Activated T-cell treated with anti-CD3 and anti-CD28 coated beads, Interleukin-2, amount 50 U/mL, for 24 hours (primary cell): Measurements from ENCODE around the gene USP25.

Experiments used
- DNase-seq: peaks from one replicate; pipeline ENCODE4 v3.0.0-alpha.2; 2020
- H3K27ac Mint-ChIP-seq: 2 replicates; pipeline ENCODE4 v1.8.0; 2020; ENCODE audit warnings: mild to moderate bottlenecking, mixed read lengths
- H3K27me3 Mint-ChIP-seq: 2 replicates; pipeline ENCODE4 v1.8.0; 2020; ENCODE audit warnings: mixed read lengths
- H3K36me3 Mint-ChIP-seq: 2 replicates; pipeline ENCODE4 v1.8.0; 2020; ENCODE audit warnings: low read depth, mixed read lengths
- H3K4me1 Mint-ChIP-seq: 2 replicates; pipeline ENCODE4 v1.8.0; 2020; ENCODE audit warnings: low read depth, mixed read lengths
- H3K4me3 Mint-ChIP-seq: 2 replicates; pipeline ENCODE4 v1.8.0; 2020; ENCODE audit warnings: mild to moderate bottlenecking, moderate library complexity, mixed read lengths
- H3K9me3 Mint-ChIP-seq: 2 replicates; pipeline ENCODE4 v1.8.0; 2020; ENCODE audit warnings: mixed read lengths

The USP25 gene

GRCh38 chr21:15763359-15763758 lies 33.6 kb downstream of the USP25 start:
- Mint-ChIP-seq H3K27ac (peak overlapping the region; percentile 33), H3K9me3 (peaks cover 10% of the 10 kb centered on the region), H3K4me3 (no peak overlapping the region), H3K27me3 (no peaks in the 10 kb centered on the region), H3K4me1 (peaks cover 69% of the 10 kb centered on the region), H3K36me3 (peaks cover 70% of the 10 kb centered on the region)
- no peak for DNase-seq

GRCh38 chr21:15764878-15765277 lies 35.1 kb downstream of the USP25 start:
- Mint-ChIP-seq H3K36me3 (peaks cover 77% of the 10 kb centered on the region), H3K9me3 (peaks cover 10% of the 10 kb centered on the region), H3K4me3 (no peak overlapping the region), H3K4me1 (peaks cover 70% of the 10 kb centered on the region), H3K27me3 (no peaks in the 10 kb centered on the region), H3K27ac (no peak overlapping the region)
- DNase-seq, result no peak

GRCh38 chr21:15766952-15767603 lies 37.3 kb downstream of the USP25 start:
- H3K4me3 Mint-ChIP-seq, result no peak overlapping the region
- no peaks in the 10 kb centered on the region for H3K27me3 Mint-ChIP-seq
- no peak for DNase-seq
- H3K9me3 Mint-ChIP-seq, result peaks cover 6% of the 10 kb centered on the region
- no peak overlapping the region for H3K27ac Mint-ChIP-seq
- H3K36me3 Mint-ChIP-seq, result peaks cover 87% of the 10 kb centered on the region
- H3K4me1 Mint-ChIP-seq, result peaks cover 69% of the 10 kb centered on the region

GRCh38 chr21:15768045-15768601 lies 38.3 kb downstream of the USP25 start:
- H3K36me3 Mint-ChIP-seq, result peaks cover 87% of the 10 kb centered on the region
- no peaks in the 10 kb centered on the region for H3K27me3 Mint-ChIP-seq
- peaks cover 62% of the 10 kb centered on the region for H3K4me1 Mint-ChIP-seq
- no peak overlapping the region for H3K27ac Mint-ChIP-seq
- no peak for DNase-seq
- H3K9me3 Mint-ChIP-seq, result peaks cover 2% of the 10 kb centered on the region
- H3K4me3 Mint-ChIP-seq, result no peak overlapping the region

- H3K4me1 Mint-ChIP-seq, result peaks cover 60% of the 10 kb centered on the region
- H3K9me3 Mint-ChIP-seq, result no peaks in the 10 kb centered on the region
- no peak for DNase-seq
- H3K27ac Mint-ChIP-seq, result no peak overlapping the region
- peaks cover 90% of the 10 kb centered on the region for H3K36me3 Mint-ChIP-seq
- H3K27me3 Mint-ChIP-seq, result no peaks in the 10 kb centered on the region
- H3K4me3 Mint-ChIP-seq, result no peak overlapping the region
Observed at GRCh38 chr21:15768853-15769252, 39.1 kb downstream of the USP25 start.

- H3K4me3 Mint-ChIP-seq, result no peak overlapping the region
- no peaks in the 10 kb centered on the region for H3K27me3 Mint-ChIP-seq
- H3K36me3 Mint-ChIP-seq, result peaks cover 83% of the 10 kb centered on the region
- peaks cover 59% of the 10 kb centered on the region for H3K4me1 Mint-ChIP-seq
- no peaks in the 10 kb centered on the region for H3K9me3 Mint-ChIP-seq
- no peak overlapping the region for H3K27ac Mint-ChIP-seq
- DNase-seq, result no peak
Observed at GRCh38 chr21:15771311-15771710, 41.5 kb downstream of the USP25 start.

- H3K4me1 Mint-ChIP-seq, result peaks cover 56% of the 10 kb centered on the region
- no peak for DNase-seq
Observed at GRCh38 chr21:15772654-15773053, 42.9 kb downstream of the USP25 start.

GRCh38 chr21:15774590-15774989 lies 44.8 kb downstream of the USP25 start:
- peaks cover 42% of the 10 kb centered on the region for H3K4me1 Mint-ChIP-seq
- H3K27ac Mint-ChIP-seq, result no peak overlapping the region
- no peak overlapping the region for H3K4me3 Mint-ChIP-seq
- no peaks in the 10 kb centered on the region for H3K27me3 Mint-ChIP-seq
- peaks cover 64% of the 10 kb centered on the region for H3K36me3 Mint-ChIP-seq
- H3K9me3 Mint-ChIP-seq, result no peaks in the 10 kb centered on the region
- DNase-seq, result no peak

More at GRCh38 chr21:15772654-15773053, 42.9 kb downstream of the USP25 start:
- peaks cover 74% of the 10 kb centered on the region for H3K36me3 Mint-ChIP-seq
- H3K9me3 Mint-ChIP-seq, result no peaks in the 10 kb centered on the region
- no peak overlapping the region for H3K27ac Mint-ChIP-seq
- no peak overlapping the region for H3K4me3 Mint-ChIP-seq
- H3K27me3 Mint-ChIP-seq, result no peaks in the 10 kb centered on the region

GRCh38 chr21:15775291-15775690 lies 45.5 kb downstream of the USP25 start:
- Mint-ChIP-seq H3K4me3 (no peak overlapping the region), H3K27ac (no peak overlapping the region), H3K9me3 (no peaks in the 10 kb centered on the region), H3K27me3 (no peaks in the 10 kb centered on the region), H3K36me3 (peaks cover 61% of the 10 kb centered on the region), H3K4me1 (peaks cover 35% of the 10 kb centered on the region)
- DNase-seq, result no peak

- Mint-ChIP-seq H3K4me1 (peaks cover 31% of the 10 kb centered on the region), H3K4me3 (no peak overlapping the region), H3K36me3 (peaks cover 63% of the 10 kb centered on the region), H3K9me3 (no peaks in the 10 kb centered on the region), H3K27ac (no peak overlapping the region), H3K27me3 (no peaks in the 10 kb centered on the region)
- DNase-seq, result no peak
Observed at GRCh38 chr21:15775981-15776380, 46.2 kb downstream of the USP25 start.

- Mint-ChIP-seq H3K4me3 (no peak overlapping the region), H3K4me1 (peaks cover 24% of the 10 kb centered on the region), H3K27me3 (no peaks in the 10 kb centered on the region), H3K36me3 (peaks cover 64% of the 10 kb centered on the region), H3K27ac (no peak overlapping the region), H3K9me3 (no peaks in the 10 kb centered on the region)
- no peak for DNase-seq
Observed at GRCh38 chr21:15776818-15777217, 47.0 kb downstream of the USP25 start.

- H3K9me3 Mint-ChIP-seq, result peaks cover 8% of the 10 kb centered on the region
- H3K27ac Mint-ChIP-seq, result no peak overlapping the region
- peaks cover 22% of the 10 kb centered on the region for H3K4me1 Mint-ChIP-seq
- no peak for DNase-seq
- H3K27me3 Mint-ChIP-seq, result no peaks in the 10 kb centered on the region
- peaks cover 55% of the 10 kb centered on the region for H3K36me3 Mint-ChIP-seq
- H3K4me3 Mint-ChIP-seq, result no peak overlapping the region
Observed at GRCh38 chr21:15781986-15782385, 52.2 kb downstream of the USP25 start.

GRCh38 chr21:15788847-15789523 lies 59.2 kb downstream of the USP25 start:
- no peak overlapping the region for H3K27ac Mint-ChIP-seq
- no peak overlapping the region for H3K4me3 Mint-ChIP-seq
- H3K27me3 Mint-ChIP-seq, result no peaks in the 10 kb centered on the region
- peaks cover 31% of the 10 kb centered on the region for H3K36me3 Mint-ChIP-seq
- no peak for DNase-seq
- H3K4me1 Mint-ChIP-seq, result peaks cover 35% of the 10 kb centered on the region
- H3K9me3 Mint-ChIP-seq, result no peaks in the 10 kb centered on the region

- Mint-ChIP-seq H3K27ac (no peak overlapping the region), H3K4me1 (peaks cover 58% of the 10 kb centered on the region), H3K27me3 (no peaks in the 10 kb centered on the region), H3K36me3 (peaks cover 46% of the 10 kb centered on the region), H3K4me3 (no peak overlapping the region), H3K9me3 (no peaks in the 10 kb centered on the region)
- DNase-seq, result no peak
Observed at GRCh38 chr21:15793109-15793508, 63.3 kb downstream of the USP25 start.

- H3K9me3 Mint-ChIP-seq, result no peaks in the 10 kb centered on the region
- no peak for DNase-seq
- no peak overlapping the region for H3K4me3 Mint-ChIP-seq
- peaks cover 48% of the 10 kb centered on the region for H3K36me3 Mint-ChIP-seq
- no peak overlapping the region for H3K27ac Mint-ChIP-seq
- H3K27me3 Mint-ChIP-seq, result no peaks in the 10 kb centered on the region
- H3K4me1 Mint-ChIP-seq, result peaks cover 59% of the 10 kb centered on the region
Observed at GRCh38 chr21:15793550-15794235, 63.9 kb downstream of the USP25 start.
